ENCODE data around the gene ENPEP.

GRCh38 chr4:110467400-110467799 lies 8.6 kb upstream of the ENPEP start:
- TF ChIP-seq TOX (CRISPR knock-in tag; IDR thresholded peaks at IDR 0.05; ENCODE audit: borderline replicate concordance) = no peak
- TF ChIP-seq ZFP3 (CRISPR knock-in tag; IDR thresholded peaks at IDR 0.05) = no peak
- TF ChIP-seq ZNF8 (CRISPR knock-in tag; IDR thresholded peaks at IDR 0.05) = no peak
- TF ChIP-seq BACH2 (CRISPR knock-in tag; IDR thresholded peaks at IDR 0.05; ENCODE audit: borderline replicate concordance) = no peak
- no peak for TF ChIP-seq ARNTL (CRISPR knock-in tag; IDR thresholded peaks at IDR 0.05; ENCODE audit: borderline replicate concordance, low read depth)
- TF ChIP-seq, protein P1, sequence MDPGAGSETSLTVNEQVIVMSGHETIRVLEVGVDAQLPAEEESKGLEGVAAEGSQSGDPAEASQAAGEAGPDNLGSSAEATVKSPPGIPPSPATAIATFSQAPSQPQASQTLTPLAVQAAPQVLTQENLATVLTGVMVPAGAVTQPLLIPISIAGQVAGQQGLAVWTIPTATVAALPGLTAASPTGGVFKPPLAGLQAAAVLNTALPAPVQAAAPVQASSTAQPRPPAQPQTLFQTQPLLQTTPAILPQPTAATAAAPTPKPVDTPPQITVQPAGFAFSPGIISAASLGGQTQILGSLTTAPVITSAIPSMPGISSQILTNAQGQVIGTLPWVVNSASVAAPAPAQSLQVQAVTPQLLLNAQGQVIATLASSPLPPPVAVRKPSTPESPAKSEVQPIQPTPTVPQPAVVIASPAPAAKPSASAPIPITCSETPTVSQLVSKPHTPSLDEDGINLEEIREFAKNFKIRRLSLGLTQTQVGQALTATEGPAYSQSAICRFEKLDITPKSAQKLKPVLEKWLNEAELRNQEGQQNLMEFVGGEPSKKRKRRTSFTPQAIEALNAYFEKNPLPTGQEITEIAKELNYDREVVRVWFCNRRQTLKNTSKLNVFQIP (CRISPR knock-in tag; IDR thresholded peaks at IDR 0.05; ENCODE audit: borderline replicate concordance, low read depth) = no peak
- TF ChIP-seq, protein P2, sequence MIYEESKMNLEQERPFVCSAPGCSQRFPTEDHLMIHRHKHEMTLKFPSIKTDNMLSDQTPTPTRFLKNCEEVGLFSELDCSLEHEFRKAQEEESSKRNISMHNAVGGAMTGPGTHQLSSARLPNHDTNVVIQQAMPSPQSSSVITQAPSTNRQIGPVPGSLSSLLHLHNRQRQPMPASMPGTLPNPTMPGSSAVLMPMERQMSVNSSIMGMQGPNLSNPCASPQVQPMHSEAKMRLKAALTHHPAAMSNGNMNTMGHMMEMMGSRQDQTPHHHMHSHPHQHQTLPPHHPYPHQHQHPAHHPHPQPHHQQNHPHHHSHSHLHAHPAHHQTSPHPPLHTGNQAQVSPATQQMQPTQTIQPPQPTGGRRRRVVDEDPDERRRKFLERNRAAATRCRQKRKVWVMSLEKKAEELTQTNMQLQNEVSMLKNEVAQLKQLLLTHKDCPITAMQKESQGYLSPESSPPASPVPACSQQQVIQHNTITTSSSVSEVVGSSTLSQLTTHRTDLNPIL (CRISPR knock-in tag; IDR thresholded peaks at IDR 0.05; ENCODE audit: low read depth) = no peak
- no peak for TF ChIP-seq PPARA (CRISPR knock-in tag; IDR thresholded peaks at IDR 0.05; ENCODE audit: borderline replicate concordance)
- TF ChIP-seq RARB (CRISPR knock-in tag; IDR thresholded peaks at IDR 0.05) = no peak
- TF ChIP-seq ISL1 (CRISPR knock-in tag; IDR thresholded peaks at IDR 0.05) = no peak
